GM21360 (cell line): ENCODE measurements around the gene IQSEC1.

ENCODE experiments used
- ATAC-seq: cut with Tn5 transposase; IDR thresholded peaks from one replicate; pipeline ENCODE4 v1.9.1; 2021; ENCODE audit warnings: mild to moderate bottlenecking, moderate library complexity; ENCODE audit not compliant: unreplicated experiment

The IQSEC1 gene

GRCh38 chr3:12961007-12961696, 112.1 kb downstream of the IQSEC1 start:
- ATAC-seq: no peak

- no peak for ATAC-seq
These were observed 112.7 kb downstream of the IQSEC1 start for GRCh38 chr3:12960497-12960896.

- no peak for ATAC-seq
These were observed 113.3 kb downstream of the IQSEC1 start for GRCh38 chr3:12959838-12960378.

DNA sequence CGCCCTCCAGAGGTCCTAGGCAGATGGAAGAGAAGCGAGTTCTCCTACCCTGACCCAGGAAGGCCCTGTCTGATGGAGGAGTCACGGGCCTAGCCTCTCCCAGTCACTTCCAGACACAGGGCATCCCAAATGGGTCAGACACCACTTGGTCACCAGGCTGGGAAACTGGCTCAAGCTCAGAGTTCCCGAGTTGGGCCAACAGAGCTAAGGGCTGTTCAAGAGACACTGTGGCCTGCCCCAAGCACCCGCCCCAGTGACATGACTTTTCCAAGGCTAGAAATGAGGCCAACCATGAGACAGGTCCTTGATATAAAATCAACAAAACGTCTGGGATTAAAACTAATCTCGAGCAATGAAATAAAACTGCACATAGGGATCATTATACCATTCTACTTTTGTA, 113.8 kb downstream of the IQSEC1 start:
- ATAC-seq: no peak

GRCh38 chr3:12957824-12958792, 115.1 kb downstream of the IQSEC1 start:
- ATAC-seq: no peak

DNA sequence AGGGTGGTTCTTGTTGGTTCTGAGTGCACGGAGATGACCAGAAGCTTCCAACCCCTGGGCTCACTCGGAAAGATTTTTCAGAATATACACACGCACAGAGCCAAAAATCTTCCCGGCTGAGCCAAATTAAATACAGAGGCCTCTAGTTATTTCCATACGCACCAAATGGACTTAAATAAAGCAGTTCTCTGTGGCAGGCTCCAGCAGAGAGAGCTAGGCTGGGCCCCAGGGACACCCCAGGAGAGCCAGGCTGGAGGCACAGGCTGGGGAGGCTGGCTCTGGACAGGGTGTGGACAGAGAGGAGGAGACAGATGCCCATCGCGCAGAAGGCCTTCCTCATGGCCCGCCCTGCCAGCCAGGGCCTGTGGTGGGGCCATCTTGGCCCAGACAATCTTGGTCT, 115.9 kb downstream of the IQSEC1 start:
- no peak for ATAC-seq

DNA sequence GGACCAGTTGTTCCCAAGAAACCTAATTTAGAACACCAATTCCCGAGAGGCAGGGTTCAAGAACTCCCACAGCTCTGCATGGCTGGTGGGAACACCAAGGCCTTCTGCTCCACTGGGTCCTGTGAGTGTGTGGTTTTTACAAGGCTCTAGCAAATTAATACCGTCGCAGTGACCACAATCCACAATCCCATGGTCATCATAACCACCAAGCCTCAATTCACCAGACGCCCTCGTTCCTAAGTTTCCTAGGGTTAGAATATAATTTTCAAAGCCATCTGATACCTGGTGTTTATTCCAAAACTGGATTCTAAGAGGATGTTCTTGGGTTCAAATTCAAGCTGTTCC, 116.9 kb downstream of the IQSEC1 start:
- no peak for ATAC-seq

GRCh38 chr3:12955651-12956315, 117.4 kb downstream of the IQSEC1 start:
- no peak for ATAC-seq

DNA sequence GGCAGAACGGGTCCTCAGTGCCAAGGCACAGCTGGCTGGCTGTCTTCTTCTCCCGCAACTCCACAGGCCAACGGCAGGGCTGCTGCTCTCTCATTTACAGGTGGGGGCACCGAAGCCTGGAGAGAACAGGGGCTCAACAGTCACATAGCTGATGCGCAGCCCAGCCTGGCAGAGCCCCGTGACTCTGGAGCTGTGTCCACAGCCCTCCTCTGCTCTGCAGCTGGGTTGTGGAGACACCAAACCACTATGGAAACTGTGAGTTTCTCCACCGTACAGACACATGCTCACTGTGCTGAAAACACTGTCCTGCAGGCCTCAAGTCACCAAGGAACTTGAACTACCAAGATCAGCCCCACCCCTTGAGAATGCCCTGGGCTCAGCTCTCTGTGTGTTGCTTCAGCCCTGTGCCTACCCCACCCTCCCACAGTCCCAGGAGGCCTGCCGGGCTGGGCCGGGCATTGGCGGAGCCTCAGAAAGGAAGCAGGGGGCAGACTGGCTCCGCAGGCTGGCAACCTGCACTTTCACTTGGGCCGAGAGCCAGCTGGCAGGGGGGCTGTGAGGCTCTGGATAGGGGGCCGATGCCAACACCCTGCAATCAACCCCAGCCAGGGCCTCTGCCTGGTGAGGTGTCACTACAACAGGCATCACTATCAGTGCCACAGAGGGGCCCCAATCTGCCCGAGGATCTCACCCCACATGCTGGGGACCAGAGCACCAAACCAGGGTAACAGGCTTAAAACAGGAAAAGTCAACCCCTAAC, 118.2 kb downstream of the IQSEC1 start:
- peak; percentile 45 for ATAC-seq

GRCh38 chr3:12954180-12954579, 119.0 kb downstream of the IQSEC1 start:
- no peak for ATAC-seq

DNA sequence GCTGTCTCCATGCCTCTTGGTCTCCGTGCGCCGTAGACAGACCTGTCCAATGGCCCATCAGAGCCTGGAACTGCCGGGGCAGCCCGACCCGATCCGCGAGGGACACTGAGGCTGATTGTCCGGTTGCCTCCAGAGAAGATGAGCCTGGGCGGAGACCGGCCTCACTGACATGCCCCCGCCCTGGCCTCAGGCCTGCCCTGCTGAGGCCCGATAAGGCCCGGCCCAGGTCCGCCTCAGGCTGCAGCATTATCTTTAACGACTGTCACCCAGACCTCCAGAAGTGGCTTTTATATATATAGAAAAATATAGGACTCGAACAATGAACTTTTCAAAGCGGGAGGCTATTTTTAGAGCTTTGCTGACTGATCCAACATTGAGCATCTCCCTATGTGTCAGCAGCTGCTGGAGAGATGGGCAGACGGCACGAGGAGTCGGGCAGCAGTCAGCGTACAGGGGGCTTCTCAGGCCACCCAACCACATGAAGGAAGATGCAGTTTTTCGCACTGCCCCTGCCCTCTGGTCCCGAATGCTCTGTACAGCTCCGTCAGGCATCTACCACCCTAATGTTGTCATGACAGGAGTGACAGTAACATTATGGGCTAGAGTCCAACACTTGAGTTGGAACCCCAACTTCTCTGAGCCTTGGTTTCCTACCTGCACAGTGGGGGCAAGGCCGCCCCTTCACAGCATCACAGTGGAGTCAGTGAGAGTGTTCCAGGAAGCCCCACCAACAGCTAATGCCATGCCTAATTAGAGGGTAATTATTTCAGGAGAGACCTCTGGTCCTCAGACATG, 119.8 kb downstream of the IQSEC1 start:
- ATAC-seq: no peak

- ATAC-seq: no peak
These were observed 120.7 kb downstream of the IQSEC1 start for GRCh38 chr3:12952343-12953200.

DNA sequence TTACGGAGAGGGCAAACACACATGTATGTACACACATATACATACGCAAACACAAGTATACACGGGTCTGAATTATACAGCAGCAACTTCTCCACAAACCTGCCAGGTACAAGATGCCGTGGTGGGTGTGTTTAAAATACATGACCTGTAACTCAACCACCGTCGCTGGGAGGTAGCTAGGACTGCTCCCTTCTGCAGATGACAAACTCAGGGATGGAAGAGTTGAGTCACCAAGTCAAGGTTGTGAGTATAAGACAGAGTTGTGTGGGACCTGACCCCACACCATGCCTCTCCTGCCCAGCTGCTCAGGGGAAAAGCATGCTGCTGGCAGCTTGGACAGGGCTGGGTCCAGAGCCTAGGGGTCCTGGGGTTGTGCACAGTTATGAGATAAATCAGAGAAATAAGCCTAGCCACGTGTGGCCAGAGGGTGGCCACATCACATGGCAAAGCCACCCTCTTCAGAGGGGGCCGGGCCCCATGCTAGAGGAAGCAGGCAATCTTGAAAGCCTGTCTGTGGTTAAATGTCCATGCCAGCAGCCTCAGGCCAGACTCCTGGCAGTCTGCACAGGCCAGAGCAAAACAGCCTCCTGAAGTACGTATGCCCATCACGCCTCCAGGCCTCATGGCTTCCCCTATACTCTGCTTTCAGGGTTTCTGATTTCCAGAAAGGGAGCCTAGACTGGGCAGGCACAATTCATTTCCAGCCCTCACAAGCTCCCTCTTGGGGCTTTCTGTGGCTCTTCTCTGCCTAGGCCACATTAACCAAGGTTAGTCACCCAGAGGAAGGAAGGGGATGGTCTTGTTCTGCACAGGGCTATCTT, 124.1 kb downstream of the IQSEC1 start:
- peak; percentile 44 for ATAC-seq

DNA sequence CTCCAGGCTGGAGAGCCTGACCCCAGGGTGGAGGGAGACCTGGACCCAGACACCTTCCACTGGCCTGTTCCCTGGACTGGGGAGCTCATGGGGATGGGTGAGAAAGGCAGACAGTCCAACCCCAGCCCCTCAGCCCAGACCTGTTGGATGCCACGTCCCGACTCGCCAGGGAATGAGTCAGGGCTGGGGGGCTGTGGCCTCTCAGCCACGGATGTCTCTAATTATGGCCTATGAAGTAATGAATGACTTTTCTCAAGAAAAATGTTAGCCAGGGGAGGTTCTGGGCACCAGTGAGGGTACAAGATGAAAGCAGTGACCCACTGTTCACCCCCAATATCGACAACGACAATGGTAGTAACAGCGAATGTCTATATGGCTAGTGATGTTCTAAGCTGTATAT, 124.9 kb downstream of the IQSEC1 start:
- no peak for ATAC-seq

DNA sequence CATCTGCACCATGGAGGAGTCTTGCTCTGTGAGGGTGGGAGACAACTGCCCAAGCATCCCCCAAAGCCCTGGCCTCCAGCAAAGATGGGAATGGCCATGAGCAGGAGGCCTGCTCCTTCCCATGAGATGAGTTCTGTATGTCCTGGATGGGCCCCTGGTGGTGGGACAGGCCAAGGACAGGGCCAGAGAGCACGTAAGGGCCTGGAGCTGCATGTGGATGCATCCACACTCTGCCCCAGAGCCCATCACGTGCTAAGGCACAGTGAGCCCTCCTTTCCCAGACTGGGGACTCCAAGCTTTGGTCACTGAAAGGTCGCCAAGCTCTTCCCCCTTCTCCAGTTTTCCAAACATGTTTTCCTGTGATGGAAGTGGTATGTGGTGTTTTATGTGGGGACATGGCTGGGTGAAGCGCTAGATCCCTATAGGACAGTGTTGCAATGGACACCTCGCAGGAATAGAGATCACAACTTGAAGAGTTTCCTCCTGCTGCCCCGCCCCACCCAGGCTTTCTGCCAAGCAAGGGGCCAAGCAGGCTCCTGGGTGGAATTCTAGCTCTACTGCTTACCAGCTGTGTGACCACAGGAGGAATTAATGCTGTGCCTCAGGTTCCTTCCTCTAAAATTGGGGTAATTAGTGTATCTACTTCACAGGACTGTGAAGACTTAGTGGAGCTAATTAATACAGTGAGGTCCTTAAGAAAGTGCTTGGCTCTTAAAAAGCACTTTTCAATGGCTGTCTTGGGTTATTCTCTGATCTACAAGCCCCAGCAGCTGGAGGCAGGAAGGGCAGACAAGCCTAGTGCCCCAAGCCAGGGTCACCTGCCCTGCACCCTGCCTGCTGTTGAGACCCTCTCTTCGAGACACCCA, 125.5 kb downstream of the IQSEC1 start:
- no peak for ATAC-seq

GRCh38 chr3:12946649-12947316, 126.4 kb downstream of the IQSEC1 start:
- ATAC-seq: no peak

- ATAC-seq: no peak
These were observed 127.0 kb downstream of the IQSEC1 start for GRCh38 chr3:12946251-12946648.
